ENCODE data around the gene MTA1.

Gene MTA1

GRCh38 chr14:105446971-105447370, 27.3 kb downstream of the MTA1 start:
- peak in 1 of 5 donors; percentile 8 for DNase-seq

DNA sequence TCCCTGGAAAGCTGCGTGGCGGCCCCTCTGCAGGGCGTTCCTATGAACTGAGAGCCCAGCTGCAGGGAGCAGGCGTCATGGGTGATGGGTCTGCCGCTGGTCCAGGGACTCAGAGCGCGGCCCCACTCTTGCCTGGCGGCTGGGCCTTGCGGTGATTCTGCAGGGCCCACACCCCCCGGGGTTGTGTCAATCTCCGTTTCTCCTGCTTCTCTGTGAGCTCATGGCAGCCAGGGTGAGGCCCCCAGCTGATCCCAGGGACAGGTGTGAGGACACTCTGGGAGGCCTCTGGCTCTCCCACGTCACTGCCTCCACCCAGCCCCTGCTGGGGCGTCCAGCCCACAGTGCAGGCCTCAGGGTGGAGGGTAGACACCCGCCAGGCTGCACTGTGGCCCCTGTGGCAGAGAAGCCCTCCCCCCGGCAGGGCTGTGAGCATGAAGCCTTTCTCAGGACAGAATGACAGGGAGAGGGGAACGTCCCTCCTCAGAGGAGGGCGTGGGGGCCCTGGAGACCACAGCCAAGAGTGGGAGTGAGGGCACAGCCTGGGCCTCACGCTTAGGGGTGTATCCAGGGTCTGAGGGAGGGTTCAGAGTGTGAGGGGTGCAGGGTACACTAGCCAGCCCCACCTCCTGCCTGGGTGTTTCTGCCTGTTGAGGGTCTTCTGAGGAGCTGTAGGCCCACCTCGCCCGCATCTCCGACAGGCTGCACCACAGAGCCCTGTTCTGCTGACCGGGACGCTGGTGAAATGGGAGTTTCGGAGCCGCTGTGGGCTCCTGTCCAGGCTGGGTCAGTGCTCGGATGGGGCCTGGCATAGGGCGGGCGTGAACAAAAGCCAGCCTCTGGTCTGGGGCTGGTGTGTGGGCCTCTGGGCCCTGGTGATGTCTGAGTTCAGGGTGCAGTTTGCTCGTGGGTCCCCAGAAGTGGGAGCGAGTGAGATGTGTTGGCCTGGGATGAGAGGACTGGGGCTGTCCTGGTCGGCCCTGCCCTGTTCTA, 28.3 kb downstream of the MTA1 start:
- peak in 1 of 5 donors; percentile 12 for DNase-seq

GRCh38 chr14:105448706-105449111, 29.1 kb downstream of the MTA1 start:
- DNase-seq, result peak; percentile 29 to 66 (median 50)

- DNase-seq, result peak in 2 of 5 donors; percentile 5 to 7
These were observed 29.9 kb downstream of the MTA1 start for GRCh38 chr14:105449276-105450122.

DNA sequence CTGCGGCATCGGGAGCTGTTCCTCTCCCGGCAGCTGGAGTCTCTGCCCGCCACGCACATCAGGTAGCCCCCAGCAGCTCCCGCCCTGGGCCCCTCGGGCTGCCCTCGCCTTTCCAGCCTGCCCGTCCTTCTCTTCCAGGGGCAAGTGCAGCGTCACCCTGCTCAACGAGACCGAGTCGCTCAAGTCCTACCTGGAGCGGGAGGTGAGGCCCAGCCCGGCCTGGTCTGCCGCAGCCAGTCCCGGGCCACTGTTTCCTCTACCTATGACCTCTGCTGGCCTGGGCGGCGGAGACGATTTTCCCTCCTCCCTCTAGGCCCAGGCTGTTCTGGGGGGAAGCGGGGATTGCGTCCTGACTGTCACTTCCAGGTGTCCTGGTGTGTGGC, 30.5 kb downstream of the MTA1 start:
- no peak for DNase-seq

DNA sequence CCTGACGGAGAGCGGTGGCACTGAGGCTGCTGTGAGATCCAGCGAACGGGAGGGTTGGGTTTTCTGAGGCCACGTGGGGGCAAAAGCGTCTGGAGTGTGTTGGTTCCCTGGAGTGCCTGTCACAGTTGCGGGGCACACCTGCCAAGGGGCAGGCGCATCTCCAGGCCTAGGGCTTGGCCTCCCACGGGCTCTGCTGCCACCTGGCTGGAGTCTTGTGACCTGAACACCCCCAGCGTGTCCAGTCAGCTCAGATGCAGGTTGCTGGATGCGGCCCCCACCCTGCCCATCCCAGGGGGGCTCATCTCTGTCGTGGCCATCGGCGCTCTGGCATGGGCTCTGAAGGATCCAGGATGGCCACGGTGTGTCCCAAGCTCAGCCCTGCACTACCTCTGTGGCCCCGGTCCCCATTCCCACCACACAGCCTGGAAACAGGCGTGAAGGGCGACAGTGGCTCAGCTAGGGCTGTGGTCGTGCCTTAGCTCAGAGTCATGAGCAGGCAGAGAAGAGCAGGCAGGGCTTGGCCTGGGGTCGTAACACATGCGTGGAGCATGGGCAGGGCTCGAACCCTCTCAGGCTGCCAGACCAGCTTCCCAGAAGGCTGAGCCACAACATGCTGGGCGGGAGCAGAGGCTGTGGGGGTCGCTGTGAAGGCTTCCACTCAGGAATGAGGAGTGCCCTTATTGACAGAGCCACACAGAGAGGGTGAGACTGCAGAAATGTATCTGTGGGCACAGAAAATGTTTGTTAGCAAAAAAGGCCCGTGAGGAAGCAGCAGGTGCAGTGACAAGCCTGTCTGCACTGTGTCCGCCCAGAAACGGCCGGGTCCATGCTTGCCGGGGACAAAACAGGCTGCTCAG, 31.5 kb downstream of the MTA1 start:
- no peak for DNase-seq

- DNase-seq, result no peak
These were observed 33.3 kb downstream of the MTA1 start for GRCh38 chr14:105452963-105453362.

GRCh38 chr14:105453847-105454246, 34.2 kb downstream of the MTA1 start:
- DNase-seq, result no peak

DNA sequence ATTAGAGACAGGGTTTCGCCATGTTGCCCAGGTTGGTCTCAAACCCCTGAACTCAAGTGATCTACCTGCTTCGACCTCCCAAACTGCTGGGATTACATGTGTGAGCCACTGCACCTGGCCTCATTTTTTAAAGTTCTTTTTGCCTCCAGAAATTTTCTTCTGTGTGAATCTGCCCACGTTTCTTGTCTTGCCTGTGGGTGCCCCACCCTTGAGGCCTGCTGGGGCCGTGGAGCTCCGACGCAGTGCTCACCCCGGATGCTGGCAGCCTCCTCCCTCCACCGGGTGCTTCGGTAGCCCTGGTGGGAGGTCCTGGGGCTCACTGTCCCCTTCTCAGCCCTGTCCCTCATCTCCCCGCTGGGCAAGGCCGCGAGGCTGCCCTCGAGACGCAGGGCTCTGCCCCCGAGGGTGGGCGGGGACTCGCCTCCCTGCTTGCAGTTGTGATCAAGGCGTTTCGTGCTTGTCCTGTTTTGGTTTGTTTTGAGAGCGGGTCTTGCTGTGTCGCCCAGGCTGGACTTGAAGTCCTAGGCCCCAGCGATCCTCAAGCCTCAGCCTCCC, 35.5 kb downstream of the MTA1 start:
- DNase-seq, result peak in 1 of 5 donors; percentile 2

GRCh38 chr14:105455766-105456660, 36.4 kb downstream of the MTA1 start:
- peak in 1 of 5 donors; percentile 4 for DNase-seq

- DNase-seq, result no peak
These were observed 37.4 kb downstream of the MTA1 start for GRCh38 chr14:105456736-105457617.

GRCh38 chr14:105458010-105458409, 38.4 kb downstream of the MTA1 start:
- no peak for DNase-seq

DNA sequence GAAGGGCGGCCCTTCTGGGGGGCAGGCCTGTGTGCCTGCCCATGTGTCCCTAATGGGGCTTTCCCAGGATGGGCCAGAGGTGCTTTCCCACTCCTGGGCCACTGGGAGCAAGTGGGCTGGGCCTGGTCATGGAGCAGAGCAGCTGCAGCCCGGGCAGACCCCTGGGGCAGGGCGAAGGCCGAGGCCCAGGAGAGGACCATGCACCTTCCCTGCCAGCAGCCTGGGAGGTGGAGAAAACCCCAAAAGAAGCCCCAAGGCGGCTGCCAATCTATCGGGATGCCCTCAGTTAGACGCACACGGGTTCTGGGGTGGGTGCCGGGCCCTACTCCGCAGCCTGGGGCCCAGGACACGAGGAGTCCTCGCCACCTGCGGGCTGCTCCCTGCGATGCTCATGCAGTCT, 38.9 kb downstream of the MTA1 start:
- DNase-seq, result no peak

DNA sequence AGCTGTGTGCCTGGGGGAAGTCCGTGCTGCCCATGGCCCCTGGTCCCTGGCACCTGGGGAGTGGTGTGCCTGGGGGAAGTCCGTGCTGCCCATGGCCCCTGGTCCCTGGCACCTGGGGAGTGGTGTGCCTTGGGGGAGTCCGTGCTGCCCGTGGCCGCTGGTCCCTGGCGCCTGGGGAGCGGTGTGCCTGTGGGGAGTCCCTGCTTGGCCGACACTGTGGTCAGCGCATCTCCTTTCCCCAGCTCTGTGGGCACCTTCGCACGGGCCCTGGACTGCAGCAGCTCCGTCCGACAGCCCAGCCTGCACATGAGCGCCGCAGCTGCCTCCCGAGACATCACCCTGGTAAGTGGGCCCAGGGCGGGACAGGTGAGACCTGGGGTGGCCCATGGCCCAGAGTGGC, 40.5 kb downstream of the MTA1 start:
- DNase-seq, result no peak

DNA sequence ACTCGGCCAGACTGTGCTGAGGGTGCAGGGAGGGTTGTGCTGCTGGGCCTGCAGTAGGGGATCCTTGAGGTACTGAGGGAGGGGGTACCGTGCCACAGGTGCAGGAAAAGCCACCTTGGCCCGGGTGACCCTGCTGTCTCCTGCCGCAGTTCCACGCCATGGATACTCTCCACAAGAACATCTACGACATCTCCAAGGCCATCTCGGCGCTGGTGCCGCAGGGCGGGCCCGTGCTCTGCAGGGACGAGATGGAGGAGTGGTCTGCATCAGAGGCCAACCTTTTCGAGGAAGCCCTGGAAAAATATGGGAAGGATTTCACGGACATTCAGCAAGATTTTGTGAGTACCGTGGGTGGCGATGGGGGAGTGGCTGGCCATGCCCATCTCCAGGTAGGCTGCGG, 41.0 kb downstream of the MTA1 start:
- DNase-seq, result no peak

DNA sequence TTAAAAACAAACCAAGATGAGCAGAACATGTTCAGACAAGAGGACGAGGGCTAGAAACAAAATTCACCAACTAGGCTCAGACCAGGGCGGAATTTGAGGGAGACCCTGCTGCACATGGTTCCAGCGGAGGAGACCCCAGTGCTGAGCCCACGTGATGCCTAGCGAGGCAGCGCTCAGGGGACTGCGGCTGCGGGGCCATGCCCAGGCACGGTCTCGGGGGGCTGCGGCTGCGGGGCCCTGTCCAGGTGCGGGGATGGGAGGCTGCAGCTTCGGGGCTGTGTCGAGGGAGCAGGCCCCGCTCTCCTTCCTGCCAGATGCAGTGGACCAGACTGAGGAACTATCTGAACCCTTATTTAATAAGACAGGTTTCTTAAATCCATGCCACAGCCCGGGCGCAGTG, 42.3 kb downstream of the MTA1 start:
- no peak for DNase-seq

GRCh38 chr14:105464501-105464900, 44.9 kb downstream of the MTA1 start:
- no peak for DNase-seq

DNA sequence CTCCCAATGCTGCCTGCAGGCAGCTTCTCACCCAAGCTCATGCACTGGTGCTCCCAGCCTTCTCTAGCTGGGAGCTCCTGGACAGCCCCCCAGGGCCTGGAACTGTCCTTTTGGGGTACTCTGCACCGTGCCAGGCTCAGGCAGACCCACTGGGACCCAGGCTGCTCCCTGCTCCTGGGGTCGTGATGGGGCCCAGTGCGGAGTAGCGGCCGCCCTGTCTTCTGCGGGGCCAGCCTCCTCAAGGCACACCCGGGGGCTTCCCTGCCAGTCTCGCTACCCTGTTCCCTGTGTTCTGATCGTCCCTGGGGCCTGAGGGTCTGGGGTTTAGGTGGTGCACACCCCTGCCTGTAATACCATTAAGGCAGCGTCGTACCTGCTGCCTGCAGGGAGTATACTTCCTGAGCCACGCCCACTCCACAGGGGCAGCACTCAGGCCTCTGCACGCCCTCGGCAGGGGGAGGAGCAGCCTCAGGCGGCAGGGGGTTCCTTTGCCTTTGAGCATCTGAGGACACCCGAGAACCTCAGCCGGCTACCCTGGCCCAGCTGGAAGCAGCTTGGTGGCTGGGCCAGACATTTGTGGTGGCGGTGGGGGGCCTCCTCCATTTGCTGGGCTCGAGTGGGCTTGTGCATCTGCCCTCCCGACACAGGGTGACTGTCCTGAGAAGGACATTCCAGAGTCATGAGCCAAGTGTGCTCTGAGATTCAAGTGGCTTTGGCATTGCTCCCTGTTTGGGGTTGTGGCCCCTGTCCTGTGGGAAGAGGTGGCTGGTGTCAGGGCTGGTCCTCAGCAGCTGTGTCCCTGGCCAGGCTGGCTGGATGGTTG, 45.8 kb downstream of the MTA1 start:
- no peak for DNase-seq
